D721Med (cell line): ENCODE results near the gene STAB1.
A peak's percentile ranks its signal among the peaks of the same experiment; 100 is the strongest.

Experiments
- DNase-seq: peaks from one replicate; pipeline ENCODE4 v3.0.0; 2011; ENCODE audit warnings: low spot score; ENCODE audit not compliant: insufficient read length
- FAIRE-seq: peaks from 2 replicates; lab custom pipeline; 2011; peaks lifted over from hg19 to GRCh38; lab: Jason Lieb, UNC
- CTCF ChIP-seq: IDR thresholded peaks from 2 replicates; pipeline ENCODE4 v1.5.1; 2012; ENCODE audit warnings: mild to moderate bottlenecking, control low read depth; ENCODE audit not compliant: insufficient read depth; ENCODE audit errors: missing control alignments

Gene STAB1

GRCh38 chr3:52494886-52495495 lies at the start of gene STAB1:
Gene STAB1, plus strand, starts transcription at chr3:52495338. Its CDS starts 76 bp downstream, at chr3:52495414.
- FAIRE-seq = no peak

GRCh38 chr3:52446042-52446441 lies 49.1 kb upstream of the STAB1 start:
- FAIRE-seq (no peak), DNase-seq (no peak)
- no peak for TF ChIP-seq CTCF

More at GRCh38 chr3:52494886-52495495, at the start of gene STAB1:
- no peak for TF ChIP-seq CTCF
- no peak for DNase-seq

- no peak for FAIRE-seq
- TF ChIP-seq CTCF = peak; percentile 97
- DNase-seq = peak; percentile 68
These were observed 48.3 kb upstream of the STAB1 start for GRCh38 chr3:52446631-52447511.

- TF ChIP-seq CTCF = no peak
- no peak for DNase-seq
- no peak for FAIRE-seq
These were observed 47.4 kb upstream of the STAB1 start for GRCh38 chr3:52447512-52448355.

- no peak for TF ChIP-seq CTCF
- DNase-seq = no peak
- no peak for FAIRE-seq
These were observed 44.5 kb upstream of the STAB1 start for GRCh38 chr3:52450489-52451236.

GRCh38 chr3:52451237-52452083 lies 43.7 kb upstream of the STAB1 start:
- no peak for DNase-seq
- no peak for TF ChIP-seq CTCF
- no peak for FAIRE-seq
